C4-2B (cell line): Measurements from ENCODE around the gene MYLK.
"Not testable (repeated sequence)": the region's sequence is repeated elsewhere in the genome, so short reads cannot be mapped to it uniquely, and the experiment has no call there.

Source experiments
- ZFX ChIP-seq: fragments of 450-650 bp; IDR thresholded peaks from 2 replicates; pipeline ENCODE4 v1.6.1; 2017
- TF ChIP-seq, protein P1 (sequence below): fragments of 450-650 bp; conservative IDR thresholded peaks from 2 replicates; pipeline ENCODE4 v1.5.1; 2017; ENCODE audit warnings: mild to moderate bottlenecking

DNA sequence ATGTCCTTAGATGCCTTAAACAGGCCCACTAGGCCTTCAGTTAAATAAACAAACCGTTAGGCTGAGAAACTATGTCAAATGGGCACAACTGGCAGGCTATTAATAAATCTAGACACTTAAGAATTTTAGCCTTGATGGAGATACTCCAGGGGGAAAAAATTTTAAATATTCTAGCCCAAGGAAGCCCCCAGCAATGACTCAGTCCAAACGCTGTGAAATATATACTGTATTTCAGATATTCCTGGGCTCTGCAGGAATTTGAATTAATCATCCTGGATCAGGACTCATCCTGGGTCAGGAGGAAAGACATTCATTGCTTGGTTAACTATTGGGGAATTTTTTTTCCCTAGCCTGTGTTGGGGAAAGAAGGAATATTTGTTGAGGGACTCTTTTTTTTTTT is 166.7 kb downstream of the MYLK start:
- TF ChIP-seq, protein P1, sequence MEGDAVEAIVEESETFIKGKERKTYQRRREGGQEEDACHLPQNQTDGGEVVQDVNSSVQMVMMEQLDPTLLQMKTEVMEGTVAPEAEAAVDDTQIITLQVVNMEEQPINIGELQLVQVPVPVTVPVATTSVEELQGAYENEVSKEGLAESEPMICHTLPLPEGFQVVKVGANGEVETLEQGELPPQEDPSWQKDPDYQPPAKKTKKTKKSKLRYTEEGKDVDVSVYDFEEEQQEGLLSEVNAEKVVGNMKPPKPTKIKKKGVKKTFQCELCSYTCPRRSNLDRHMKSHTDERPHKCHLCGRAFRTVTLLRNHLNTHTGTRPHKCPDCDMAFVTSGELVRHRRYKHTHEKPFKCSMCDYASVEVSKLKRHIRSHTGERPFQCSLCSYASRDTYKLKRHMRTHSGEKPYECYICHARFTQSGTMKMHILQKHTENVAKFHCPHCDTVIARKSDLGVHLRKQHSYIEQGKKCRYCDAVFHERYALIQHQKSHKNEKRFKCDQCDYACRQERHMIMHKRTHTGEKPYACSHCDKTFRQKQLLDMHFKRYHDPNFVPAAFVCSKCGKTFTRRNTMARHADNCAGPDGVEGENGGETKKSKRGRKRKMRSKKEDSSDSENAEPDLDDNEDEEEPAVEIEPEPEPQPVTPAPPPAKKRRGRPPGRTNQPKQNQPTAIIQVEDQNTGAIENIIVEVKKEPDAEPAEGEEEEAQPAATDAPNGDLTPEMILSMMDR: not testable (repeated sequence)
- TF ChIP-seq ZFX: not testable (repeated sequence)
